Lower leg skin (tissue), 3 donors: ENCODE measurements around the gene ADGRE3.

Experiments
- POLR2A ChIP-seq, 2 donors: fragments of 450-650 bp; IDR thresholded peaks; one replicate each; pipeline ENCODE4 v1.6.1; 2016 to 2017; ENCODE audit warnings: antibody characterized with exemption in 2 of 2, mild to moderate bottlenecking in 1 of 2, moderate library complexity in 1 of 2
- TF ChIP-seq, protein P1 (sequence below), 3 donors: fragments of 450-650 bp; IDR thresholded peaks; one replicate each; pipeline ENCODE4 v1.5.1; 2016; ENCODE audit warnings: antibody characterized with exemption in 3 of 3, mild to moderate bottlenecking in 3 of 3, moderate library complexity in 2 of 3

DNA sequence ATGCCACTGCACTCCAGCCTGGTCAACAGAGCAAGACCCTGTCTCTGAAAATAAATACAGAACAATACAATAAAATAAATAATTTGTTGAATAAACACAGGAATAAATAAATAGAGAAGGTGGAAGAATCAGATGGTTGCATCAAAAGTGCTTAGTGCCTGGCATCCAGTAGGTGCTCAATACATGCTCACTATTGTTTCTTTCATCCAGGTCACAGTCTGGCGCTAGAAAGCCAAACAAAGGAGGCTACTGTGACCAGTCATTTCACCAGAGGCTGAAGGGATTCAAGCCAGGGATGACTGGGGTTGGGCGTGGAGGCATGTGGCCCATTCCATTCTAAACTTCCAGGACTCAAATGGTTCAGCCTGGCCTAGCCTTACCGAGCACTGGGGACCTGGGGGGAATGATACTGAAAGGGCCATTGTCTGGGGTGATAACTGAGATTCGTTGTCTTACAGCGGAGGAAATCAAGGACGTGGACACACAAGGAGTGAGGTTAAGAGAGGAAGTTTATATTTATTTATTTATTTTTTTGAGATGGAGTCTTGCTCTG is 99.1 kb downstream of the ADGRE3 start:
- TF ChIP-seq, protein P1, sequence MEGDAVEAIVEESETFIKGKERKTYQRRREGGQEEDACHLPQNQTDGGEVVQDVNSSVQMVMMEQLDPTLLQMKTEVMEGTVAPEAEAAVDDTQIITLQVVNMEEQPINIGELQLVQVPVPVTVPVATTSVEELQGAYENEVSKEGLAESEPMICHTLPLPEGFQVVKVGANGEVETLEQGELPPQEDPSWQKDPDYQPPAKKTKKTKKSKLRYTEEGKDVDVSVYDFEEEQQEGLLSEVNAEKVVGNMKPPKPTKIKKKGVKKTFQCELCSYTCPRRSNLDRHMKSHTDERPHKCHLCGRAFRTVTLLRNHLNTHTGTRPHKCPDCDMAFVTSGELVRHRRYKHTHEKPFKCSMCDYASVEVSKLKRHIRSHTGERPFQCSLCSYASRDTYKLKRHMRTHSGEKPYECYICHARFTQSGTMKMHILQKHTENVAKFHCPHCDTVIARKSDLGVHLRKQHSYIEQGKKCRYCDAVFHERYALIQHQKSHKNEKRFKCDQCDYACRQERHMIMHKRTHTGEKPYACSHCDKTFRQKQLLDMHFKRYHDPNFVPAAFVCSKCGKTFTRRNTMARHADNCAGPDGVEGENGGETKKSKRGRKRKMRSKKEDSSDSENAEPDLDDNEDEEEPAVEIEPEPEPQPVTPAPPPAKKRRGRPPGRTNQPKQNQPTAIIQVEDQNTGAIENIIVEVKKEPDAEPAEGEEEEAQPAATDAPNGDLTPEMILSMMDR (IDR thresholded peaks at IDR 0.05), result no peak
- TF ChIP-seq POLR2A (IDR thresholded peaks at IDR 0.05), result no peak
